HG03469 (cell line): ENCODE results near the gene EEF1A2.

Experiments
- ATAC-seq: cut with Tn5 transposase; IDR thresholded peaks from one replicate; pipeline ENCODE4 v1.9.1; 2021; ENCODE audit warnings: mild to moderate bottlenecking, moderate library complexity, moderate number of reproducible peaks; ENCODE audit not compliant: unreplicated experiment

Gene EEF1A2

GRCh38 chr20:63471981-63472831, 26.7 kb downstream of the EEF1A2 start, which contains the start of gene KCNQ2:
KCNQ2 (minus strand) TSS chr20:63472655; CDS start chr20:63472463, 192 bp downstream.
- no peak for ATAC-seq

DNA sequence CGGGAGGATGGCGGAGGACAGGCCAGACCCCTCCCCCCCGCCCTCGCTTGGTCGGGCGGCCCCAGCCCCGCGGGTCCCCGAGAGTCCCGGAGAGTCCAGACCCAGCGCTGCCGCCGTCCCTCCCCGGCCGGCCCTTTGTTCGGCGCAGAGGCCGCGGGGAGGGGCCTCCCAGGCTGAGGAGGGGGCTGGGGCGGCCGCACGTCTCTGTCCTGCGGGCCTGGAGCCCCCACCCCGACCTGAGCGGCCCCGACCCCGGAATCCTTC, 27.2 kb downstream of the EEF1A2 start:
- ATAC-seq = no peak

DNA sequence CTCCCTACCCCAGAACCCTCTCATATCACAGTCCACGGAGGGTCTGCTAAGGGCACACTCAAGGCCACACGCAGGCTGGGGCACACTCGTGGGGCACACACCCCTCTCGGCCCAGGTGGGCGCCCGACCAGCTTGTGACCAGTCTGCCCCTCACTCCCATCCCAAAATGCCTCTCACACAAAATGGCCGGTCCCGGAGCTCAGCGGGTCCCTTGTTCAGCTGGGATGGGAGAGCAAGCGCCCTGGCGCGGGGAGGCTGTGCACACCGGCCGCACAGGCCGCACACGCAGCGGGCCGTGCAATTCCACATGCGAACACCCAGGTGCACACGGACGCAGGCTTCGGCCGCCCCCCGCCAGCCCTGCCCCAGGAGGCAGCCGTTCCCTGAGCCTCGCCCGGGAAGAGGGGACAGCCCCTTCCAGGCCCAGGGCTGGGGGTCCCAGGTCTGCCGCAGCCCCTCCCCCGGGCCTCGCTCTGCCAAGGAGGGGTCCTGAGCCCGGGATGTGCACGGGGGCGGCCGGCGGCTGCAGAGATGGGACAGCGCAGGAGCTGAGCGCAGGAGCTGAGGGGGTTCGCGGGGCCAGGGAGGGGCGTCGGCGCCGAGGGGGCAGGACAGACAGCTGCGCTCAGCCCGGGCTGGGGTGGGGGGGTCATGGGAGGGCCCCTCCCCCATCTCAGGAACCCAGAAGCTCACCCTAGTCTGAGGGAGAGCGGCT, 27.7 kb downstream of the EEF1A2 start:
- no peak for ATAC-seq

GRCh38 chr20:63470410-63470809, 28.5 kb downstream of the EEF1A2 start:
- no peak for ATAC-seq

- ATAC-seq = no peak
Observed at GRCh38 chr20:63469713-63470101, 29.2 kb downstream of the EEF1A2 start.

DNA sequence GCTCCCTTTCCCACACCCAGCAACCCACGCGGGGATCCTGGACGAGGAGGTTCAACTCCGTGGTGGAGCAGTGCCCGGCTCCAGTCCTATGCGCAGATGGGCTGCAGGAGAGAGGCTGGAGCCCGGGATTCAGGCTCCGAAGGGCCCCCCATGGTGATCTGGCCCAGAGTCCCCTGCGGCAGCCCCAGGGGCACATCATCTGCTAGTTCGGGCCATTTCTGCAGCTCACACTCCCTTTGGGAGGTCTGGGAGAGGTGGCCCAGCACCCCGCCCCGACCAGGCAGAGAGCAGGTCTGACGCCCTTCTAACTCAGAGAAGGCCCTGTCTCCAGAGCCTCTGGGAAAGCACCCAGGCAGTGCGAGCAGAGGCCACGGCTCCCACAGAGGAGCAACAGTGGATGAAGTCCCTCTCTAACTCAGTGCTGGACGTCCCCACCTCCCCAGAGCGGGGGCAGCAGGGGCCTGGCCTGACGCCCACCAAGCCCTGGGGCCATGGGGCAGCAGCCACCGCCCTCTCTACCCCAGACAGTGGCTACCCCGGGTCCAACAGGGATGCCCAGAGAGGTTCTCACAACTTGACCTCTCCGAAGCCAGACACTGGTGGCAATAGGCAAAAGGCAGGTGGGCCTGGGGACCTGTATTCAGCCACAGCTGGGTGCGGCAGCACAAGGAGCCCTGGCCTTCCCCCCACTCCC, 29.7 kb downstream of the EEF1A2 start:
- ATAC-seq = no peak

DNA sequence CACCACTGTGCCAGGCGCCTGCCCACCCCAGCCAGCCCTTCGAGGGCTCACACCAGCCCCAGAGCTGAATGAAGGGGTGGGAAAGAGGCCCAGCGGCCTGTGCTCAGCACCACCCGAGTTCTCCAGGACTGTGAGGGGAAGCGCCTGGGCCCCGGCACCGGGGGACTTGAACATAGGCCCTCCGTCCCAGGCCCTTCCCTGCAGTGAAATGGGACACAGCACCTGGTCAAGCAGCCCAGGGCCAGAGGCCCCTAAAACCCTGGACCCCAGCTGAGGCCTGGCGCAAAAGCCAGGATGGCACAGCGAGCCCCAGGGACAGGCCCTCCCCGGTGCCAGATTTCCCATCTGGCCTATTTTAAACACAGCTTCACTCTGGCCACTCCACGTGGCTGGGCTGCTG, 30.5 kb downstream of the EEF1A2 start:
- no peak for ATAC-seq

DNA sequence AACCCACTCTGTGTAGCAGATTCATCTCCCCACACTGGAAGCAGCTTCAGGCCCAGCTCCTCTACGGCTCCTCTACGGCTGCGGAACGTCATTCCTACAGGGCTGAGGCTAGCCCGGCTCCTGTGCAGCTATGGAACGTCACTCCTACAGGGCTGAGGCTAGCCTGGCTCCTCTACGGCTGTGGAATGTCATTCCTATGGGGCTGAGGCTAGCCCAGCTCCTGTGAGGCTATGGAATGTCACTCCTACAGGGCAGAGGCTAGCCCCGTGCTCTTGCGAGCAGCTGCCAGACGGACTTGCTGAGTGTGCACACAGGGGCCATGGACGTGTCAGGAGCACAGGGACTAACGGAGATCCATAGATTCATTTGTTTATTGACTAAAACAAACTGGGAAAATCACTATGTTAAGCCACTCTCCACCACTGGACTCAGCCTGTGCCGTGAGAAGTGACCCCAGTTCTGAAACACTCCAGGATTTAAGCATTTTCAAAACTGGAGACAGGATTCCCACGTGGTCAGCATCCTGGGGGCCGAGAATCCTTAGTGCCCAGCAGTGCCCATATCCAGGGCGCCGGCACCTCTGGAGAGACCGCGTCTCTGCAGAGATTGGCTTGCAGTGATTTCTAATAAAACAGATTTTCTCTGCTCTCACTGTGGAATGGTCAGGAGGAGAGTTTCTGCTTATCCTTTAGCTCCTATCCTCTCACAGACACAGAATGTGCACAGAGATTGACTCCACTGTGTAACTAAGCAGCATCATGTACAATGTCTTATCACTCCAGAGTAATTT, 31.4 kb downstream of the EEF1A2 start:
- no peak for ATAC-seq

DNA sequence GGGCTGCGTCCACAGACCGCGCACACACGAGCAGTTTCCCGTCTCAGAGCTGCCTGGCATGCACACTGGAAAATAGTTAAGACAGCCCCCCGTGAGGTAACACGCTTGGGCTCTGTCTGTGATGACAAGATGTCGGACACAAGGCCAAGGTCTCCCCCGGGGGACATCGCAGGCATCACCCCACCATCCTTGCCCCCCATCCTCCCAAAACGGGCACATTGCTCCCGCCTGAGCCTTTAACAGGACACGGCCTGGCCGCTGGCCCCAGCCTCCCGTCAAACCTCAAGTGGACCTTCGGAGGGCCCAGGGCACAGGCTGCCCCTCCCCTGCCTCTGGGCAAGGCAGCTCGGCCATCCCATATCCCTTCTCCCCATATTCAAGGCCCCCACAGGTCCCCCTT, 32.0 kb downstream of the EEF1A2 start:
- no peak for ATAC-seq

- ATAC-seq = no peak
Observed at GRCh38 chr20:63466250-63466825, 32.5 kb downstream of the EEF1A2 start.

- no peak for ATAC-seq
Observed at GRCh38 chr20:63465380-63466249, 33.3 kb downstream of the EEF1A2 start.

- ATAC-seq = no peak
Observed at GRCh38 chr20:63464289-63464635, 34.6 kb downstream of the EEF1A2 start.

- no peak for ATAC-seq
Observed at GRCh38 chr20:63463400-63464288, 35.2 kb downstream of the EEF1A2 start.

DNA sequence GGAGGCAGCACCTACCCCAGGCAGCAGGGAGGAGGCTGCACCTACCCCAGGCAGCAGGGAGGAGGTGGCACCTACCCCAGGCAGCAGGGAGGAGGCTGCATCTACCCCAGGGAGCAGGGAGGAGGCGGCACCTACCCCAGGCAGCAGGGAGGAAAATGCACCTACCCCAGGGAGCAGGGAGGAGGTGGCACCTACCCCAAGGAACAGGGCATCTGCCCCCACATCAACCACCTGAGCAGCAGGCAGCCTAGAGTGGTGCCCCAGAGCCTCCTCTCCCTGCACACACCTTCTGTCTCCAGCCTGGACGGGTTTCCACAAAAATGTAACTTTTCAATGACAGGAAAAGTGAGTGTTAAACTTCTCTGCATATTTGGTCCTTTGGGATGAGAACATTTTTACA, 36.6 kb downstream of the EEF1A2 start:
- no peak for ATAC-seq

DNA sequence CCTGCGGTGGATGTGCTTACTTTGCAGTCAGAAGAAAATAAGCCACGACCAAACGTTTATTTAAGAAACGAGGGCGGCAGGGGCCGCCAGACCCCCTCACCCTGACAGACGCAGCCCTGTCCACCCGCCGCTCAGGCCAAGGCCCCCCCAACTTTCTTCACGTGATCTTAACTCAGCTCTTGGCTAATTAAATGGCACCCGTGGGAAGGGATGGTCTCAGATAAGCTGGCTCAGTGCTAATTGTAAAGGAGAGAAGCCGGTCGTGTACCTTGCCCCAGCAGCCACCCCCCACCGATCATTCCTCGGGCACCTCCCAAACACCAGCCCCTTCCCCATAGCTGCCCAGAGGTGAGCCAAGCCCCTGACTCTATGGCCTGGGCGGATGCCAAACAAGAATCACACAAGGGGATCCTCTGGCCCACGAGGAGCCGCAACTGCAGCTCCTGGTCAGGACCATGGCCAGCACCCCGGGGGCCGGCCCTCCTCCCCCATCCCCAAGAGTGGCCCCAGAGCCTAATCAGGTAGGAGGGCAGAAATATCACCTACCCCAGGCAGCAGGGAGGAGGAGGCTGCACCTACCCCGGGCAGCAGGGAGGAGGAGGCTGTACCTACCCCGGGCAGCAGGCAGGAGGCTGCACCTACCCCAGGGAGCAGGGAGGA, 37.6 kb downstream of the EEF1A2 start:
- ATAC-seq = no peak

DNA sequence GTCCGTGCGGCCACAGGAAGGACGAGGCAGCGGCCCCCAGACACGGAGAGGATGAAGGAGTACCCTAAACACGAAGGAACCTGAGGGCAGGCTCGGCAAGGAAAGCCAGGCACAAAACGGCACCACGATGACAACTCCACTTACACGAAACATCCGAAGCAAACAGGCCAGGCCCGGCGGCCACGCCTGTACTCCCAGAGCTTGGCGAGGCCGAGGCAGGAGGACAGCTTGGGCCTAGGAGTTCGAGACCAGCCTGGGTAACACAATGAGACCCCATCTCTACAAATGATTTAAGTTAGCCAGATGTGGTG, 39.9 kb downstream of the EEF1A2 start:
- ATAC-seq = no peak

- no peak for ATAC-seq
Observed at GRCh38 chr20:63458170-63459069, 40.5 kb downstream of the EEF1A2 start.

- ATAC-seq = no peak
Observed at GRCh38 chr20:63457737-63458136, 41.1 kb downstream of the EEF1A2 start.
